Measurements from ENCODE around the gene EIF4A2. TPM values are rescaled to one million over a fixed set of nuclear protein-coding genes. Genes with fewer than 3 reads are reported as not detected.
"Not testable (repeated sequence)": the region's sequence is repeated elsewhere in the genome, so short reads cannot be mapped to it uniquely, and the experiment has no call there.

EIF4A2 gene
- total RNA-seq, 1 donor from 2014 or later: 614 TPM

DNA sequence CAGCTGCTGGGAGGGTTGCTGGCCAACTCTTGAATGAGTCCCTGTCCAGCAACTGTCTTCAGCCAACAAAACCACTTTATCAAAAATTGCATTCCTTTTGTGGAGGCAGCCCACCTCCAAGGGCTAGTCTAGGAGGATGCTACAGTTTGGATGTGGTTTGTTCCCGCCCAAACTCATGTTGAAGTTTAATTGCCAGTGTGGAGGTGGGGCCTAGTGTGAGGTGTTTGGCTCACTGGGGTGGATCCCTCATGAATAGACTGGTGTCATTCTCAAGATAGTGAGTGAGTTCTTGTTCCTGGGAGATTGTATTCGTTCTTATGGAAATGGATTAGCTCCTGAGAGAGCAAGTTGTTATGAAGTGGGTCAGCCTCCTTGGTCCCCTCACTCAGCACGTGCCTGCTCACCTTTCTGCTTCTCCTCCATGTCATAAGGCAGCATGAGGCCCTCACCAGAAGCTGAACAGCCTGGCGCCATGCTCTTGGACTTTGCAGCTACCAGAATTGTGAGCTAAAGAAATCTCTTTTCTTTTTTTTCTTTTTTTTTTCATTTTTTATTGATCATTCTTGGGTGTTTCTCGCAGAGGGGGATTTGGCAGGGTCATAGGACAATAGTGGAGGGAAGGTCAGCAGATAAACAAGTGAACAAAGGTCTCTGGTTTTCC, 27.1 kb downstream of the EIF4A2 start:
- no peak for DNase-seq (ENCODE audit: low read depth)
- no peak overlapping the region for H3K4me3 ChIP-seq (ENCODE audit: low read depth, low read length)
- FAIRE-seq: no peak
- H3K27me3 ChIP-seq (ENCODE audit: control insufficient read depth, insufficient read depth, low read length): no peaks in the 10 kb centered on the region
- TF ChIP-seq, protein P1, sequence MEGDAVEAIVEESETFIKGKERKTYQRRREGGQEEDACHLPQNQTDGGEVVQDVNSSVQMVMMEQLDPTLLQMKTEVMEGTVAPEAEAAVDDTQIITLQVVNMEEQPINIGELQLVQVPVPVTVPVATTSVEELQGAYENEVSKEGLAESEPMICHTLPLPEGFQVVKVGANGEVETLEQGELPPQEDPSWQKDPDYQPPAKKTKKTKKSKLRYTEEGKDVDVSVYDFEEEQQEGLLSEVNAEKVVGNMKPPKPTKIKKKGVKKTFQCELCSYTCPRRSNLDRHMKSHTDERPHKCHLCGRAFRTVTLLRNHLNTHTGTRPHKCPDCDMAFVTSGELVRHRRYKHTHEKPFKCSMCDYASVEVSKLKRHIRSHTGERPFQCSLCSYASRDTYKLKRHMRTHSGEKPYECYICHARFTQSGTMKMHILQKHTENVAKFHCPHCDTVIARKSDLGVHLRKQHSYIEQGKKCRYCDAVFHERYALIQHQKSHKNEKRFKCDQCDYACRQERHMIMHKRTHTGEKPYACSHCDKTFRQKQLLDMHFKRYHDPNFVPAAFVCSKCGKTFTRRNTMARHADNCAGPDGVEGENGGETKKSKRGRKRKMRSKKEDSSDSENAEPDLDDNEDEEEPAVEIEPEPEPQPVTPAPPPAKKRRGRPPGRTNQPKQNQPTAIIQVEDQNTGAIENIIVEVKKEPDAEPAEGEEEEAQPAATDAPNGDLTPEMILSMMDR (IDR thresholded peaks at IDR 0.05; ENCODE audit: insufficient read depth, low read length, severe bottlenecking): no peak
- no peaks in the 10 kb centered on the region for H3K36me3 ChIP-seq (ENCODE audit: control insufficient read depth, insufficient read depth, low read length)

DNA sequence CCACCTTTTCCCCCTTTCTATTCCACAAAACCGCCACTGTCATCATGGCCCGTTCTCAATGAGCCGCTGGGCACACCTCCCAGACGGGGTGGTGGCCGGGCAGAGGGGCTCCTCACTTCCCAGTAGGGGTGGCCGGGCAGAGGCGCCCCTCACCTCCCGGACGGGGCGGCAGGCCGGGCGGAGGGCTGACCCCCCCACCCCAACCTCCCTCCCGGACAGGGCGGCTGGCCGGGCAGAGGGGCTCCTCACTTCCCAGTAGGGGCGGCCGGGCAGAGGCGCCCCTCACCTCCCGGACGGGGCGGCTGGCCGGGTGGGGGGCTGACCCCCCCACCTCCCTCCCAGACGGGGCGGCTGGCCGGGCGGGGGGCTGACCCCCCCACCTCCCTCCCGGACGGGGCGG, 27.9 kb downstream of the EIF4A2 start:
- DNase-seq (ENCODE audit: low read depth); H3K4me3 ChIP-seq (ENCODE audit: low read depth, low read length); H3K27me3 ChIP-seq (ENCODE audit: control insufficient read depth, insufficient read depth, low read length); H3K36me3 ChIP-seq (ENCODE audit: control insufficient read depth, insufficient read depth, low read length); FAIRE-seq: not testable (repeated sequence)

GRCh38 chr3:186814100-186814499, 30.7 kb downstream of the EIF4A2 start:
- H3K36me3 ChIP-seq (ENCODE audit: control insufficient read depth, insufficient read depth, low read length): no peaks in the 10 kb centered on the region
- TF ChIP-seq, protein P1 (IDR thresholded peaks at IDR 0.05; ENCODE audit: insufficient read depth, low read length, severe bottlenecking): no peak
- no peaks in the 10 kb centered on the region for H3K27me3 ChIP-seq (ENCODE audit: control insufficient read depth, insufficient read depth, low read length)
- DNase-seq (ENCODE audit: low read depth): no peak
- no peak overlapping the region for H3K4me3 ChIP-seq (ENCODE audit: low read depth, low read length)
- no peak for FAIRE-seq

DNA sequence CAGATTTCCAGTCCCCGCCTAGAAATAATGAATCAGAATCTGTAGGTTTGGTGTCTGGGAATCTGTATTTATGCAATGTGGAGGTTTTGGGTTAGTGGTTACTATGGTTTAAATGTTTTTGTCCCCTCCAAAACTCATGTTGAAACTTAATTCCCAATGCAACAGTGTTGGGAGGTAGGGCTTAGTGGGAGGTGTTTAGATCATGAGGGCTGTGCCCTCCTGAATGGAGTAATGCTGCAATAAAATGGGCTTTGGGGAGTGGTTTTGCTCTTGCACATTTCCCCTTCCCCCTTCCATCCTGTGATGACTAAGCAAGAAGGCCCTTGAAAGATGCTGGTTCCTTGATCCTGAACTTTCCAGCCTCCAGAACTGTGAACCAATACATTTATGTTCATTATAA, 32.1 kb downstream of the EIF4A2 start:
- TF ChIP-seq, protein P1 (IDR thresholded peaks at IDR 0.05; ENCODE audit: insufficient read depth, low read length, severe bottlenecking): no peak
- Histone ChIP-seq H3K27me3 (ENCODE audit: control insufficient read depth, insufficient read depth, low read length) (no peaks in the 10 kb centered on the region), H3K36me3 (ENCODE audit: control insufficient read depth, insufficient read depth, low read length) (no peaks in the 10 kb centered on the region), H3K4me3 (ENCODE audit: low read depth, low read length) (no peak overlapping the region)
- FAIRE-seq: no peak
- DNase-seq (ENCODE audit: low read depth): peak; percentile 57

DNA sequence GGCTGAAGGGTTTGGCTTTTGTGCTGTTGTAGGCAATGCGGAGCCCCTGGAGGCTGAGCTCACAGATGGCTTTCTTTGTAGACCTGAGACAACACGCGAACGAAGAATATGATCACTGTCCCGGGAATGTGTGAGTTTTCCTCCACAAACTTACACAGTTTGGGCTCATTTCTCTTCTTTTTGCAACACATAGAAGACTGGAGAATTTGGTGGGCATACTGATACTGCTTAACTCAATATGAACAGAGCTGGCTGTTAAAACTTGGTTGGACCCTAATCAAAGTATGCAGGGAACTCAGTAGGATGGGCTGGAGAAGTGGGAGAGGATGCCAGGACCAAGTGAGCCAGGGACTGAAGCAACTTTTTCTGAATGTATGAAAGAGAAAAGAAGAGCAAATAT, 35.1 kb downstream of the EIF4A2 start:
- TF ChIP-seq, protein P1 (IDR thresholded peaks at IDR 0.05; ENCODE audit: insufficient read depth, low read length, severe bottlenecking): no peak
- DNase-seq (ENCODE audit: low read depth): no peak
- no peaks in the 10 kb centered on the region for H3K36me3 ChIP-seq (ENCODE audit: control insufficient read depth, insufficient read depth, low read length)
- no peaks in the 10 kb centered on the region for H3K27me3 ChIP-seq (ENCODE audit: control insufficient read depth, insufficient read depth, low read length)
- no peak overlapping the region for H3K4me3 ChIP-seq (ENCODE audit: low read depth, low read length)
- FAIRE-seq: no peak

GRCh38 chr3:186818956-186819355, 35.6 kb downstream of the EIF4A2 start:
- FAIRE-seq: no peak
- DNase-seq (ENCODE audit: low read depth): no peak
- no peaks in the 10 kb centered on the region for H3K36me3 ChIP-seq (ENCODE audit: control insufficient read depth, insufficient read depth, low read length)
- TF ChIP-seq, protein P1 (IDR thresholded peaks at IDR 0.05; ENCODE audit: insufficient read depth, low read length, severe bottlenecking): no peak
- H3K4me3 ChIP-seq (ENCODE audit: low read depth, low read length): no peak overlapping the region
- H3K27me3 ChIP-seq (ENCODE audit: control insufficient read depth, insufficient read depth, low read length): no peaks in the 10 kb centered on the region
